GM21367 (cell line): ENCODE results near the gene CAMTA1.

Source experiments
- ATAC-seq: cut with Tn5 transposase; IDR thresholded peaks from one replicate; pipeline ENCODE4 v1.9.1; 2021; ENCODE audit not compliant: unreplicated experiment

Gene CAMTA1

DNA sequence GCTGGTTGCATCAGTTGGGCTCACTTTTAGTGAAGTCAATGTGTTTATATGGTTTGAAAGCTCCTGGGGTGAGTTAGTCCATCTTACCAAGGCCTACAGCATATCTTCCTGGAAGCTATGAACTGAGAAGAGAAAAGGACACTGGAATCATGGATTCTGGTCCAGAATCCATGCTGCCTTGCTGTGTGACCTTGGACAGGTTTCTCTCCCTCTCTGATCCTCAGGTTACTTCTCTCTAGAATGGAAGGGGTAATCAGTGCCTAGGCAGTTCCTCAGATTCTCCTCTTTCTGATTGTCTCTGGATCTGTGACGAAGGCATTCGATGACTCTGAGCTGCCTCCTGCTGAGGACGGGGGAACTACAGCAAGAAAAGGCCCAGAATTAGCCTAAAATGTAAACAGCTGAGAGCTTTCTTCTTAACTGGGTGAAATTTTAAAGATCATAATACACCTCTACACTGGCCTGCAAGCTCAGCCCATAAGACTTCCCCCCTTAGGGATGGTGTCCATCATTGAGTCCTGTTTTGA is 560.9 kb downstream of the CAMTA1 start:
- no peak for ATAC-seq

- ATAC-seq, result no peak
Observed at GRCh38 chr1:7346600-7347570, 561.6 kb downstream of the CAMTA1 start.

DNA sequence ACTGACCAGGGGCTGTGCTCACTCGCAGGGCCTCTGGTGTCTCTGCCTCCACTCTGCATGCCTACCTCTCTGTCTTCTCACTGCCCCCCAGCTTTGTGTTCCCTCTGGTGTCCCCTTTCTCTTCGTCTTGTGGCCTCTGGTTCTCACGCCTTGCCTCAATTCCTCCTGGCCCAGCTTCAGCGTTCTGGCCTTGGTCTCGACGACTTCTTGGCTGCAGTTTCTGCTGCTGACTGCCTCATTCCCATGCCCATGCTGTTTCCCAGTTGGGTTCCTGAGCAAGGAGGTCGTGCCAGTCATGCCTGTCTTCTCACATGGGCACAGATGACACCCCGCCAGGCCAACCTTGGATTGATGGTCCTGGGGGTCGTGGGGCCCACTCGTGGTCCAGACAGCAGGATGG is 562.8 kb downstream of the CAMTA1 start:
- no peak for ATAC-seq

- ATAC-seq, result no peak
Observed at GRCh38 chr1:7348580-7348979, 563.3 kb downstream of the CAMTA1 start.

DNA sequence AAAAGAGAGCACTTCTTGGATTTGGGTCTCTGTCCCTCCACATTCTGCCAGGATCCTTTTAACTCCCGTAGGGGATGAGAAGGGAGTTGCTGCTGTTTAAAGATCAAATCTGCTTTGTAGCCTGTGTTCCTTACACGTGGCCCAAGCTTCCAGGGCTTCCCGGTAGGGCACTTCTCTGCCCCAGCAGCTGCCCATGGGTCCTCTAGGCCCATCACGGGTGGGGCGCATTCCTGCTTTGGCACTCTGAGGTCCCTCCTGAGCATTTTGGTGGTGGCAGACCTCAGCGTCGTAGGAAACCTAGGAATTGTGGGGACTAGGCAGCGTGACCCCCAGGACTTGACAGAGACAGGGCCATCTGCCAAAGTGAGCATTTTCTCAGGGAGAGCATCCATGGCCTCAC is 565.5 kb downstream of the CAMTA1 start:
- no peak for ATAC-seq

DNA sequence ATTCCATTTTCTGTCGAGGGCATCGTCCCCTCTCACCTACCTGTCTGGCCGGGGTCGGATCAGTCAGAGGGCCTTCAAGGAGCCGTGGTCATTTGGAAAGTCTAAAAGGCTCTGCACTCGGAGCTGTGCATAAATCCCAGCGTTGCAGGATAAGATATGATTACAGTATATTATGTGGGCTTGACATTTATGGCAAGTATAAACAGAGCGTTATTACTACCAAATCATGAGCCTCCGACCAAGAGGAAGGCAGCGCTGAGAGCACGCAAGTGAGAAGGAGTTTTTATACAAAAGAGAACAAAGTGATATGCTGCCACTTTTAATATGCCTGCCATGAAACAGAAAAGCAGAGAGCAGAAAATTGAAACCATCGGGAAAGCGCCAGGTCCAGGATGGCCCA is 566.4 kb downstream of the CAMTA1 start:
- ATAC-seq, result no peak

- ATAC-seq, result no peak
Observed at GRCh38 chr1:7352364-7352763, 567.1 kb downstream of the CAMTA1 start.

DNA sequence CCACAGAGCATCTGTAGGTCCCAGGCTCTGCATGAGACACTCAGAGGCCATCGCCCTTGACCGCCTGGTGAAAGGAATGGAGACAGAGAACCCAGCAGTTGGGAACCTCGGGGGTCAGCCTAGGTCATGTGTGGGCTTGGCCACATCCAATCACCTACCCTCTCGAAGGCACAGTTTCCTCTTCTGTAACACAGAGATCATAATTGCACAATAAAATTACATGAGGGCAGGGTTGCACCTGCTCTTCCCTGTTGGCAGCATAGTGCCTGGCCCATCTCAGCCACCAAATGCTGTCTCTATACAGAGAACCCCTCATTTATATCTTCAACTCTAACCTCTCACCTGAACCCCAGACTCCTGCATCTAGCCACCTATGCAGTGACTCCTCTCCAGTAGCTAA is 567.7 kb downstream of the CAMTA1 start:
- no peak for ATAC-seq

DNA sequence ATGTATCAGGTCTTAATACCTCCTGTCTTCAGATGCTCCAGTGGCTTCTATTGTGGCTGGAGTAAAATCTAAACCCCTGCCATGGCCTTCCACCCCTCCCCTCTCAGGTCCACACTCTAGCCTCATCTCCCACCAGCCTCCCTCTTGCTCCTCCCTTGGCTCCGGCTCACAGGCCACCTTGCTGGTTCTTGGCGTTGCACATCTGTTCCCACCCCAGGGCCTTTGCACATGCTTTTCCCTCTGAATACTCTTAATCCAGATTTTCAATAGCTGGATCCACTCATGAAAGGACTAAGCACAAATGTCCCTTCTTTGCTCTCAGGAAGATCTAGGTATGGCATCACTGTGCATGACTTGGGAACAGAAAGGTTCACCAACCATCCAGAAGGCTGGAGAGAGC is 570.4 kb downstream of the CAMTA1 start:
- no peak for ATAC-seq

GRCh38 chr1:7356079-7356478 is 570.8 kb downstream of the CAMTA1 start:
- ATAC-seq, result no peak

- ATAC-seq, result no peak
Observed at GRCh38 chr1:7358425-7358824, 573.2 kb downstream of the CAMTA1 start.

- no peak for ATAC-seq
Observed at GRCh38 chr1:7360526-7360925, 575.3 kb downstream of the CAMTA1 start.

GRCh38 chr1:7362947-7363346 is 577.7 kb downstream of the CAMTA1 start:
- no peak for ATAC-seq

- no peak for ATAC-seq
Observed at GRCh38 chr1:7363450-7363849, 578.2 kb downstream of the CAMTA1 start.

DNA sequence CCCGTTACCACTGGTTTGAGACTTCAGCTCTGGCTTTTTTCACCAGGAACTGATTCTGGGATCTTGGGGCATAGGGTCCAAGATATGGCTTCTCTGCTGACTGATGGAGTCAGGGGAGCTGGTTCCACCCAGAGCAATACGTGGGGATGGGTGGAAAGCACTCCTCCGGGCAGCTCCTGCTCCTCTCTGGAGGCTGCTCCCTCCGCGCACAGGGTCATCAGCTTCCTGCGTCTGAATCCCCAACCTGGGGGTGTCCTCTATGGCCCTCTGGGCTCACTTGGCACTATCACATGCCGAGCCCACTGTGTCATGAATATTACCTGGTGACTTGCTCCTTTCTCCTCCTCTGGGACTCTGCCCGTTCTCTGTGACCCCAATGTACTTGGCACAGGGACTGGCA is 580.5 kb downstream of the CAMTA1 start:
- ATAC-seq, result no peak

DNA sequence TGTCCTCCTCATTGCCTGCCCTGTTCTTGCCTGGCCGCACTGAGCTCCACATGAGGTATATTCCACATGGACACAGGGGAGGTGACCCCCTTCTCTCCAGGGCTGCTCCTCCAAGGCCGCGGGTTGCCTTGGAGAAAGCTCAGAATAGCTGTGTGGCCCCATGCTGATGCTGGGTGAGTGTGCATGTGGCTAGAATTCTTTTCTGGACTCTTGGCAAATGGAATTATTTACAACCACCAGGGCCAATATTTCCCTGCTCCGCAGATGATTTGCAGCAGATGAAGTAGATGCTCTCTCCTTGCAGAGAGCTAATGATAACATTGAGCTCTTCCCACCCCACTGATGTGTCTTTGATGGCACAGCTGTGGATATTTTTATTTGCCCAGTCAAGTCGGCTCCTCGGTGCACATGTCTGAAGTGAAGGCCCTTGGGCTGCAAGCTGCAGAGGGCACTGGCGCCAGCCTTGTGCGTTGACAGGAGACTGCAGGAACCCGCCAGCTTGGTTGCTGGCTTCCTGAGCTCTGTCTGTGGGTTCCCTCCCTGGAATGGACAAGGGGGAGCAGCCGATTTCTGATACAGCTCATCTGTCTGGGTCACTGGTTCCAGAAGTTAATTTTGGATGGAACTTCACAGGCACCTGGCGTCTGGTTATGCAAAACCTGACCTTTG is 581.2 kb downstream of the CAMTA1 start:
- no peak for ATAC-seq

DNA sequence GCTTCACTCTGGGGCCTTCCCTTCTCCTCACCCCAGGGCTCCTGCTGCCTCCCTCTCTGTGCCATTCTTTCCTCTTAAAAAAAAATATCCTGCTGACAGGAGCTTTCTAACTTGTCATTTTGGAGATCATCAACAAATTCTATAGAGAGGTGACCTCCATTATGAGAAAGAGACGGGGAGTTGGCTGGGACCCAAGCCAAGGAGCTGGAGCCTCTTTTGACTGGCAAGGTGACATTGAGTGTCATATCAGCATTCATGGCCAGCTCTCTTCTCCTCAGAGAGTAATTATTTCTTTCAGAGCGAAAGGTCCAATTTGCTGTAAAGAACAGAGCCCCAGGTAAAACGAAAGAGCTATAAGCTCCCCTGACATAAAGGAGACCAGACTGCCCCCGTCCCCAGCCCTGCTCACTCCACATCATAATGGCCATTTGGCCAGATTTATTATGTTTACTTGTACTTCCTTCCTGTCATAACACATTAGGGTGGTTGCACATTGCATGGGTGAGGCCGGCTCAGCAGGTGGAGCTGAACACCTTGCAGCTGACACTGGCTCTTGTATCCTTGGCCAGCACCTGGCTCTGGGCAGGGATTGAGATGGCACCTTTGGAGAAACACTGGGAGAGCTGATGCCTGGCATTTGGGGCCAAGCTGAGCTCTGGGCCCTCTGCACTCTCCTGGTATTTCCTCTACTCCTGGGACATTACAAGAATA is 581.9 kb downstream of the CAMTA1 start:
- ATAC-seq, result no peak

GRCh38 chr1:7369866-7370265 is 584.6 kb downstream of the CAMTA1 start:
- ATAC-seq, result no peak

DNA sequence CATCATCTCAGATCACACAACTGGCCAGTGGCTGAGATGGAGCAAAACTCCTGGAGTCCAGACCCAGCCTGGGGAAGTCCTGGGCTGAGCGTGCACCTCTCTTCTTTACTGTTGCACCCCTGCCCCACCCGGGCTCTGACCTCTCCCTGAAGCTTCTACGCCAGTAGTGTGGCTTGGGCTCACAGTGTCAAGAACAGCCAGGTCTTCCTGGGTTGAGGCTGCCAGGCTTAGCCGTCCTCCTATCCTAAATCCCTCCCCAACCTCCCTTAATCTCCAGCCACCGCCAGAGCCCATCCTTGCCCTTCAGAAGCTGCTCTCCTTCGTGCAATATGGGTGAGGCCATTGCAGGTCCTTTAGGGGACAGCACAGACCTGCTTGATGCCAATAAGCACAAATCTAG is 586.7 kb downstream of the CAMTA1 start:
- ATAC-seq, result no peak

- no peak for ATAC-seq
Observed at GRCh38 chr1:7372477-7373120, 587.3 kb downstream of the CAMTA1 start.

- no peak for ATAC-seq
Observed at GRCh38 chr1:7373251-7373650, 588.0 kb downstream of the CAMTA1 start.
